ENCODE measurements around the gene RIPOR3.
"Not testable (repeated sequence)": the region's sequence is repeated elsewhere in the genome, so short reads cannot be mapped to it uniquely, and the experiment has no call there.

Gene RIPOR3

GRCh38 chr20:50698255-50698654 is 6.9 kb upstream of the RIPOR3 start:
- H3K9me3 ChIP-seq (ENCODE audit: insufficient read depth, low read depth, low read length); H3K27me3 ChIP-seq (ENCODE audit: insufficient read depth, low read length); H3K27ac ChIP-seq (ENCODE audit: low read length); H3K36me3 ChIP-seq (ENCODE audit: insufficient read depth, low read depth, low read length); H3K4me1 ChIP-seq (ENCODE audit: insufficient read depth, low read length); H3K4me3 ChIP-seq (ENCODE audit: low read length); H3K9ac ChIP-seq (ENCODE audit: low read depth, low read length): not testable (repeated sequence)

DNA sequence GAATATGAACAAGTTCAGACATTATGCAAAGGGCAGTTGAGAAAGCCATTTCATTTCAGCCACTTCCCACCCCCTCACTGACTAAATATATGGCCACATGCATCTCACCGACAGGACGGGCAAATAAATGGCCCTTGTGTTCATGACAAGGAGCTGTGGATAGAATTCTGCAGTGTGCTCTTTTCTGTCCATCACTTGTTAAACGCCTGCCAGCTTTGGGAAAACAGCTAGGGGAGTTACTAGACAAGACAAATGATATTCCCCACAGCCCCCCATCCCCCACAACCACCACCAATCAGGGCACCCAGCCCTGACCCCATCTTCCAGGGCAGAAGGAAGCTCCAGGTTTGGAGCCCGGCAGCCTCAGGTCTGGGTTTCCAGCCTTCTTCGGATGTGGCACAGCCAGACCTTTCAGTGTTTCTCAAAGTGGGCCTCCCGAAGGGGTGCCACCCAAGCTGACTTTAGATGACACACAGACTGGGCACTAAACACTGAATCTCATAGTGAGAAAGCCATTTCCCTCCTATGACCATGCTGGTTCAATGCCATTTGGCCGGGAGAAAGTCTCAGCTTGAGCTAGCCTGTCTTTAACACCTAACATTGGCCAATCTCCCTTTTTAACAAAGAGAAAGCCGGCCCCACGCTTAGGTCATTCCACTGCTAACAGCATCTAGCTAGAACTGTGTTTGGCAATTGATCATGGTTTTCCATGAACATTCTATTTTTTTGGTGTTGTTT is 4.0 kb upstream of the RIPOR3 start:
- no peak overlapping the region for H3K9ac ChIP-seq (ENCODE audit: low read depth, low read length)
- H3K27ac ChIP-seq (ENCODE audit: low read length) = no peak overlapping the region
- H3K4me1 ChIP-seq (ENCODE audit: insufficient read depth, low read length) = peaks cover 13% of the 10 kb centered on the region

GRCh38 chr20:50694379-50695134 is 3.2 kb upstream of the RIPOR3 start:
- peaks cover 19% of the 10 kb centered on the region for H3K4me1 ChIP-seq (ENCODE audit: insufficient read depth, low read length)
- H3K4me3 ChIP-seq (ENCODE audit: low read length) = no peak overlapping the region
- no peaks in the 10 kb centered on the region for H3K36me3 ChIP-seq (ENCODE audit: insufficient read depth, low read depth, low read length)
- no peak overlapping the region for H3K9ac ChIP-seq (ENCODE audit: low read depth, low read length)
- no peak overlapping the region for H3K27ac ChIP-seq (ENCODE audit: low read length)
- H3K9me3 ChIP-seq (ENCODE audit: insufficient read depth, low read depth, low read length) = no peaks in the 10 kb centered on the region
- peaks cover 28% of the 10 kb centered on the region for H3K27me3 ChIP-seq (ENCODE audit: insufficient read depth, low read length)

More for the DNA sequence above, 4.0 kb upstream of the RIPOR3 start:
- Histone ChIP-seq H3K27me3 (ENCODE audit: insufficient read depth, low read length) (peaks cover 20% of the 10 kb centered on the region), H3K9me3 (ENCODE audit: insufficient read depth, low read depth, low read length) (no peaks in the 10 kb centered on the region), H3K4me3 (ENCODE audit: low read length) (no peak overlapping the region), H3K36me3 (ENCODE audit: insufficient read depth, low read depth, low read length) (no peaks in the 10 kb centered on the region)

GRCh38 chr20:50693001-50693400 is 1.7 kb upstream of the RIPOR3 start:
- peaks cover 19% of the 10 kb centered on the region for H3K4me1 ChIP-seq (ENCODE audit: insufficient read depth, low read length)
- H3K4me3 ChIP-seq (ENCODE audit: low read length) = no peak overlapping the region
- H3K36me3 ChIP-seq (ENCODE audit: insufficient read depth, low read depth, low read length) = no peaks in the 10 kb centered on the region
- H3K27ac ChIP-seq (ENCODE audit: low read length) = no peak overlapping the region
- H3K27me3 ChIP-seq (ENCODE audit: insufficient read depth, low read length) = peaks cover 28% of the 10 kb centered on the region
- no peak overlapping the region for H3K9ac ChIP-seq (ENCODE audit: low read depth, low read length)
- no peaks in the 10 kb centered on the region for H3K9me3 ChIP-seq (ENCODE audit: insufficient read depth, low read depth, low read length)

DNA sequence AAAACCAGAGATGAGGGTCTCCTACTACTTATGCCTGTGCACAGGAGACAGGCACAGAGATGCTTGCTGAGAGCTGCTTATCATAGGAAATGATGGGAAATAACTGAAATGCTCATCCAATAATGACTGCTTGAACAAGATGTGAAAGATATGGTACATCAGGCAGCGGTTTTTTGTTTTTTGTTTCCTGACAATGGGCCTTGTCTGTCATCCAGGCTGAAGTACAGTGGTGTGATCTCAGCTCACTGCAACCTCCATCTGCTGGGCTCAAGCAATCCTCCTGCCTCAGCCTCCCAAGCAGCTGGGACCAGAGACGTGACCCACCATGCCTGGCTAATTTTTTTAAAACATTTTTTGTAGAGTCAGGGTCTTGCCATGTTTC is 1.2 kb upstream of the RIPOR3 start:
- Histone ChIP-seq H3K9me3 (ENCODE audit: insufficient read depth, low read depth, low read length) (no peaks in the 10 kb centered on the region), H3K27ac (ENCODE audit: low read length) (no peak overlapping the region), H3K27me3 (ENCODE audit: insufficient read depth, low read length) (peaks cover 28% of the 10 kb centered on the region), H3K9ac (ENCODE audit: low read depth, low read length) (peak overlapping the region; percentile 60; the same call in 1 of the 2 replicates), H3K36me3 (ENCODE audit: insufficient read depth, low read depth, low read length) (no peaks in the 10 kb centered on the region), H3K4me3 (ENCODE audit: low read length) (no peak overlapping the region), H3K4me1 (ENCODE audit: insufficient read depth, low read length) (peaks cover 19% of the 10 kb centered on the region)

GRCh38 chr20:50691573-50692551 is 520 bp upstream of the RIPOR3 start:
- Histone ChIP-seq H3K27ac (ENCODE audit: low read length) (no peak overlapping the region), H3K4me3 (ENCODE audit: low read length) (peak overlapping the region; percentile 72), H3K9ac (ENCODE audit: low read depth, low read length) (peak overlapping the region; percentile 60; the same call in 1 of the 2 replicates), H3K36me3 (ENCODE audit: insufficient read depth, low read depth, low read length) (no peaks in the 10 kb centered on the region), H3K4me1 (ENCODE audit: insufficient read depth, low read length) (peaks cover 19% of the 10 kb centered on the region), H3K9me3 (ENCODE audit: insufficient read depth, low read depth, low read length) (no peaks in the 10 kb centered on the region), H3K27me3 (ENCODE audit: insufficient read depth, low read length) (peaks cover 28% of the 10 kb centered on the region)

GRCh38 chr20:50689864-50690649 is 1.3 kb downstream of the RIPOR3 start:
- H3K9ac ChIP-seq (ENCODE audit: low read depth, low read length) = 0 out of 2 replicates have a peak overlapping the region, but pooled peaks have one; percentile 60
- H3K4me1 ChIP-seq (ENCODE audit: insufficient read depth, low read length) = peaks cover 19% of the 10 kb centered on the region
- peak overlapping the region; percentile 72 for H3K4me3 ChIP-seq (ENCODE audit: low read length)
- no peaks in the 10 kb centered on the region for H3K9me3 ChIP-seq (ENCODE audit: insufficient read depth, low read depth, low read length)
- H3K27ac ChIP-seq (ENCODE audit: low read length) = no peak overlapping the region
- peaks cover 28% of the 10 kb centered on the region for H3K27me3 ChIP-seq (ENCODE audit: insufficient read depth, low read length)
- no peaks in the 10 kb centered on the region for H3K36me3 ChIP-seq (ENCODE audit: insufficient read depth, low read depth, low read length)

DNA sequence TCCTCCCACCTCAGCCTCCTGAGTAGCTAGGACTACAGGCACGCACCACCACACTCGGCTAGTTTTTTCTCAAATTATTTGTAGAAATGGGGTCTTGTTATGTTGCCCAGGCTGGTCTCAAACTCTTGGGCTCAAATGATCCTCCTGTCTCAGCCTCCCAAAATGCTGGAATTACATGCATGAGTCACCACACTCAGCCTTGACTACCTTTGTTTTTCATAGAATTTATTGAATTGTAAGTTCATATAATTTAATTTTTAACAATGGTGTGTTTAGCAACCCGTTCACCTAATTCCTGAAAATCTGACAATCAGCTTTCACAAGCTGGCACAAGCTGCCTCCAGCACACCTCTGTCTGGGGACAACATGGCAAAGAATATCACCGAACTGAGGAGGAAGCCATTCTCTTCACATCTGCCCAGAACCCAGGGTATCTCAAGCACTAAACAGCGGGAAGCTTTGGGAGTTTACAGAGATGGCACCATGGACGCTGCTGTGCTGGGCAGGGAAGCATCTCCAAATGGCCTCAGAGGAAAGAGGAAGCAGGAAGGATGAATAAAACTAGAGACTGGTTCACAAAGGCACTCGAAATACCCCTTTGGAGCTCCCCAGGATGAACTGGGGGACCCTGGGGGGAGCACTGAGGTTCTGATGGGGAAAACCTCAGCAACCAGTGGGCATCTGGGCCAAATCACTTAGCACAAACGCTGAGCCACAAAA is 2.9 kb downstream of the RIPOR3 start:
- no peaks in the 10 kb centered on the region for H3K9me3 ChIP-seq (ENCODE audit: insufficient read depth, low read depth, low read length)
- no peak overlapping the region for H3K4me3 ChIP-seq (ENCODE audit: low read length)
- H3K27ac ChIP-seq (ENCODE audit: low read length) = no peak overlapping the region
- H3K27me3 ChIP-seq (ENCODE audit: insufficient read depth, low read length) = peaks cover 28% of the 10 kb centered on the region
- H3K4me1 ChIP-seq (ENCODE audit: insufficient read depth, low read length) = peaks cover 19% of the 10 kb centered on the region
- H3K36me3 ChIP-seq (ENCODE audit: insufficient read depth, low read depth, low read length) = no peaks in the 10 kb centered on the region
- no peak overlapping the region for H3K9ac ChIP-seq (ENCODE audit: low read depth, low read length)

GRCh38 chr20:50686821-50687220 is 4.5 kb downstream of the RIPOR3 start:
- Histone ChIP-seq H3K4me3 (ENCODE audit: low read length) (no peak overlapping the region), H3K36me3 (ENCODE audit: insufficient read depth, low read depth, low read length) (no peaks in the 10 kb centered on the region), H3K27ac (ENCODE audit: low read length) (no peak overlapping the region), H3K9ac (ENCODE audit: low read depth, low read length) (no peak overlapping the region), H3K9me3 (ENCODE audit: insufficient read depth, low read depth, low read length) (no peaks in the 10 kb centered on the region), H3K27me3 (ENCODE audit: insufficient read depth, low read length) (peaks cover 22% of the 10 kb centered on the region), H3K4me1 (ENCODE audit: insufficient read depth, low read length) (peaks cover 13% of the 10 kb centered on the region)

- H3K4me3 ChIP-seq (ENCODE audit: low read length) = no peak overlapping the region
- no peak overlapping the region for H3K9ac ChIP-seq (ENCODE audit: low read depth, low read length)
- H3K9me3 ChIP-seq (ENCODE audit: insufficient read depth, low read depth, low read length) = no peaks in the 10 kb centered on the region
- no peaks in the 10 kb centered on the region for H3K27me3 ChIP-seq (ENCODE audit: insufficient read depth, low read length)
- H3K36me3 ChIP-seq (ENCODE audit: insufficient read depth, low read depth, low read length) = no peaks in the 10 kb centered on the region
- H3K4me1 ChIP-seq (ENCODE audit: insufficient read depth, low read length) = no peaks in the 10 kb centered on the region
- H3K27ac ChIP-seq (ENCODE audit: low read length) = no peak overlapping the region
These were observed 7.8 kb downstream of the RIPOR3 start for GRCh38 chr20:50683570-50683969.
